GM12878 (cell line): Measurements from ENCODE around the gene TMEM41A. TPM values are rescaled to one million over a fixed set of nuclear protein-coding genes. Genes with fewer than 3 reads are reported as not detected.

Experiments used
- ASH2L ChIP-seq: fragments of 300-600, 200-600 bp; sonication (generic); IDR thresholded peaks from 2 replicates; pipeline ENCODE4 v1.6.1; 2017; ENCODE audit warnings: low read depth, mild to moderate bottlenecking, borderline replicate concordance
- CBX5 ChIP-seq: sonication (generic); IDR thresholded peaks from 2 replicates; pipeline ENCODE4 v1.6.1; 2016; ENCODE audit warnings: low read depth, moderate library complexity, mild to moderate bottlenecking, inconsistent platforms
- E4F1 ChIP-seq: fragments of 450-650 bp; IDR thresholded peaks from 2 replicates; pipeline ENCODE4 v1.6.1; 2018; ENCODE audit warnings: borderline replicate concordance, mild to moderate bottlenecking; ENCODE audit not compliant: partially characterized antibody
- ELK1 ChIP-seq: IDR thresholded peaks from 2 replicates; pipeline ENCODE4 v1.6.1; 2012; ENCODE audit warnings: low read depth, low read length, improper control_type of control experiment
- HCFC1 ChIP-seq: fragments of 150-350 bp; IDR thresholded peaks from 2 replicates; pipeline ENCODE4 v1.6.1; 2014; ENCODE audit warnings: low read length
- HDAC2 ChIP-seq: fragments of 200-600 bp; sonication (generic); IDR thresholded peaks from 2 replicates; pipeline ENCODE4 v1.6.1; 2017
- HSF1 ChIP-seq: fragments of 150-350 bp; IDR thresholded peaks from 2 replicates; pipeline ENCODE4 v1.6.1; 2014; ENCODE audit warnings: mild to moderate bottlenecking, low read depth, low read length
- IRF3 ChIP-seq: fragments of 450-650 bp; IDR thresholded peaks from 2 replicates; pipeline ENCODE4 v1.6.1; 2014; ENCODE audit warnings: mild to moderate bottlenecking
- KDM1A ChIP-seq: fragments of 200-600 bp; sonication (generic); IDR thresholded peaks from 2 replicates; pipeline ENCODE4 v1.6.1; 2016; ENCODE audit warnings: borderline replicate concordance
- KLF5 ChIP-seq: fragments of 450-650 bp; IDR thresholded peaks from 2 replicates; pipeline ENCODE4 v1.6.1; 2014; ENCODE audit warnings: mild to moderate bottlenecking; ENCODE audit not compliant: partially characterized antibody
- MEF2B ChIP-seq: fragments of 450-650 bp; IDR thresholded peaks from 2 replicates; pipeline ENCODE4 v1.6.1; 2018; ENCODE audit warnings: mild to moderate bottlenecking, moderate library complexity; ENCODE audit not compliant: partially characterized antibody, poor library complexity, severe bottlenecking
- NR2C1 ChIP-seq: fragments of 450-650 bp; IDR thresholded peaks from 2 replicates; pipeline ENCODE4 v1.6.1; 2017; ENCODE audit warnings: antibody characterized with exemption, mild to moderate bottlenecking, moderate library complexity
- RB1 ChIP-seq: fragments of 450-650 bp; formaldehyde crosslinking; IDR thresholded peaks from 2 replicates; pipeline ENCODE4 v1.6.1; 2017; ENCODE audit warnings: mild to moderate bottlenecking, borderline replicate concordance
- RFX5 ChIP-seq: IDR thresholded peaks from 2 replicates; pipeline ENCODE4 v1.6.1; 2011; ENCODE audit warnings: low read depth, low read length, improper control_type of control experiment
- SIX5 ChIP-seq: IDR thresholded peaks from 2 replicates; pipeline ENCODE4 v1.6.1; 2011; ENCODE audit warnings: mild to moderate bottlenecking, low read depth, low read length, moderate library complexity; ENCODE audit not compliant: severe bottlenecking
- SP1 ChIP-seq: IDR thresholded peaks from one replicate; pipeline ENCODE4 v1.6.1; 2011; ENCODE audit warnings: low read depth, low read length
- SRF ChIP-seq, 2 experiments: IDR thresholded peaks; 2 replicates each; pipeline ENCODE4 v1.6.1; 2011; ENCODE audit warnings: low read depth in 2 of 2, low read length in 2 of 2, mild to moderate bottlenecking in 1 of 2, moderate library complexity in 1 of 2
- SUPT20H ChIP-seq: IDR thresholded peaks from 2 replicates; pipeline ENCODE4 v1.6.1; 2011; ENCODE audit warnings: low read depth, mild to moderate bottlenecking, low read length, moderate library complexity, borderline replicate concordance; ENCODE audit not compliant: control insufficient read depth
- USF2 ChIP-seq: IDR thresholded peaks from 2 replicates; pipeline ENCODE4 v1.6.1; 2011; ENCODE audit warnings: low read depth, low read length, improper control_type of control experiment, borderline replicate concordance
- polyA plus RNA-seq, 11 experiments: library from polyadenylated mRNA; depleted of rRNA in 4 of 11; unstranded in 6 of 11; stranded (reverse) in 5 of 11; fragments of >200 nt; fragmentation: Nextera tagmentation in 4 of 11; fragmentation: Illumina TruSeq in 1 of 11; extraction: Ambion mirVana in 4 of 11; extraction: Trizol in 1 of 11; gene quantifications; 1 replicate in 1 of 11; 2 replicates in 10 of 11; pipeline versions ENCODE4 v1.2.1 to v1.2.3, GENCODE V29; 2011 to 2016; ENCODE audit warnings: inconsistent platforms in 2 of 11, missing spikeins in 2 of 11, low read depth in 1 of 11
- total RNA-seq, 4 experiments: library from RNA; depleted of rRNA in 3 of 4; stranded (reverse); fragments of >200 nt in 3 of 4; fragmentation: Illumina TruSeq in 1 of 4; extraction: Trizol in 1 of 4; gene quantifications; 2 replicates each; pipeline versions ENCODE4 v1.2.1 to v1.2.3, GENCODE V29; 2013 to 2021
- TF ChIP-seq, protein P1 (sequence below): fragments of 450-650 bp; IDR thresholded peaks from 2 replicates; pipeline ENCODE4 v1.6.1; 2017; ENCODE audit warnings: mild to moderate bottlenecking

Gene TMEM41A
- total and polyA plus RNA-seq, 10 of the 15 experiments (the other 5 are each of a cell fraction or from before 2014, with no cell fraction given), result 13.9 to 33.2 (median 21.8) TPM

DNA sequence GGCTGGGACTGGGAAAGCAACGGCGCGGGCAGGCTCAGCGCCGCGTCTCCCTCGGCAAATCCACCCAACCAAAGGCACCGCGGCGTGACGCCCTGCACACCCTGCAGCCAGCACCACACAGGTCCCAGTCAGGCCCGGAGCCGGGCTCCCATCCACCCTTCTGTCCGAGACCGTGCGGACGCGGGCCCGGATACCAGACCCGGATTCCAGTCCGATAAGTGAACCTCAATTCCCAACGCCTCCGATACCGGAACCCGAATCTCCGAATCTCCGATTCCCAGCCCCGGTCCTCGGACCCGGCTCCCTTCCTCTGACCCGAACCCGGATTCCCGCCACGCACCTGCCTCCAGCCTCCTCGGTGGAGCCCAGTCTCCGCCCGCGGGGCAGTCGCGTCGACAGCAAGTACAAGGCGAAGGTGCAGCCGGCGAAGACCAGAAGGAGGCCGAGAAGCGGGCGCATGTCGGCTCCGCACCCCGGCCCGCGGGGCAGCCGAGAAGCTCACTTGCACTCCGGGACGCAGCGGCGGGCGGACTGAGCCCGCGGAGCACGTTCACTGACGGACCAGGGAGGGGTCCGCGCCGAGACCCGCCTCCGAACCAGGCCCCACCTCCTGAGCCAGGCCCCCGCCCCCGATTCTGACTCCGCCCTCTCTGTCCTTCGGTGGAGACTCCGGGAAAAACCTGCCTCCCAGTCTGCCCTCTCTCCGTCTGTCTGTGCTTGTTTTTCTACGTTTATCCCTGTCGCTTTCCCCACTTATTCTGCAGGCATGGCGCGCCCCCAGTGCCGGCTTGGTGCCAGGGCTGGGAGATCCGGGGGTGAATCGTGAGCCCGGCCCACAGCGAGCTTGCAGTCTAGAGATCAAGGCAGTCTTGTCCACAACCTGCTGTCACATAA, at the start of gene TMEM41A (continued):
- TF ChIP-seq USF2 (no peak; the same call in 1 of the 2 replicates), KLF5 (no peak), E4F1 (peak; percentile 57), RFX5 (no peak; the same call in 1 of the 2 replicates), NR2C1 (peak; percentile 67), RB1 (peak; percentile 95; the same call in 1 of the 2 replicates), SUPT20H (no peak), SRF (IDR thresholded peaks at IDR 0.05; ENCODE audit: low read depth in 2 of 2, low read length in 2 of 2) (peak; percentile 64 to 93), HCFC1 (peak; percentile 92), MEF2B (peak; percentile 53), HSF1 (peak; percentile 62; the same call in 1 of the 2 replicates), HDAC2 (no peak), CBX5 (peak; percentile 99), SP1 (peak; percentile 94), SIX5 (peak; percentile 75), ELK1 (peak; percentile 65; the same call in 1 of the 2 replicates), IRF3 (no peak), ASH2L (0 out of 2 replicates have a peak, but pooled peaks have one; percentile 71), KDM1A (no peak)
- TF ChIP-seq, protein P1, sequence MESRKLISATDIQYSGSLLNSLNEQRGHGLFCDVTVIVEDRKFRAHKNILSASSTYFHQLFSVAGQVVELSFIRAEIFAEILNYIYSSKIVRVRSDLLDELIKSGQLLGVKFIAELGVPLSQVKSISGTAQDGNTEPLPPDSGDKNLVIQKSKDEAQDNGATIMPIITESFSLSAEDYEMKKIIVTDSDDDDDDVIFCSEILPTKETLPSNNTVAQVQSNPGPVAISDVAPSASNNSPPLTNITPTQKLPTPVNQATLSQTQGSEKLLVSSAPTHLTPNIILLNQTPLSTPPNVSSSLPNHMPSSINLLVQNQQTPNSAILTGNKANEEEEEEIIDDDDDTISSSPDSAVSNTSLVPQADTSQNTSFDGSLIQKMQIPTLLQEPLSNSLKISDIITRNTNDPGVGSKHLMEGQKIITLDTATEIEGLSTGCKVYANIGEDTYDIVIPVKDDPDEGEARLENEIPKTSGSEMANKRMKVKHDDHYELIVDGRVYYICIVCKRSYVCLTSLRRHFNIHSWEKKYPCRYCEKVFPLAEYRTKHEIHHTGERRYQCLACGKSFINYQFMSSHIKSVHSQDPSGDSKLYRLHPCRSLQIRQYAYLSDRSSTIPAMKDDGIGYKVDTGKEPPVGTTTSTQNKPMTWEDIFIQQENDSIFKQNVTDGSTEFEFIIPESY, result no peak
